SK-N-SH (cell line): Measurements from ENCODE around the gene SPTBN2.

Experiments used
- CTCF ChIP-seq: fragments of 200-600 bp; sonication (generic); IDR thresholded peaks from 2 replicates; pipeline ENCODE4 v1.6.1; 2017; ENCODE audit warnings: antibody characterized with exemption, mild to moderate bottlenecking, moderate library complexity
- FOXM1 ChIP-seq: IDR thresholded peaks from 2 replicates; pipeline ENCODE4 v1.4.0; 2012; ENCODE audit warnings: low read depth, mild to moderate bottlenecking
- GABPA ChIP-seq: IDR thresholded peaks from 2 replicates; pipeline ENCODE4 v1.4.0; 2012; ENCODE audit warnings: low read depth, mild to moderate bottlenecking
- POLR2AphosphoS5 ChIP-seq: IDR thresholded peaks from 2 replicates; pipeline ENCODE4 v1.6.1; 2012; ENCODE audit warnings: low read depth, low read length
- RCOR1 ChIP-seq: fragments of 150-350 bp; IDR thresholded peaks from 2 replicates; pipeline ENCODE4 v1.6.1; 2017; ENCODE audit warnings: antibody characterized with exemption, low read length

GRCh38 chr11:66720899-66721470 lies 8.0 kb downstream of the SPTBN2 start:
- no peak for TF ChIP-seq CTCF
- no peak for TF ChIP-seq RCOR1
- TF ChIP-seq FOXM1, result no peak
- no peak for TF ChIP-seq GABPA
- no peak for TF ChIP-seq POLR2AphosphoS5
